Loucy (cell line): ENCODE results near the gene FXYD2.

Experiments
- CTCF ChIP-seq: fragments of 200-600 bp; sonication (generic); conservative IDR thresholded peaks from 2 replicates; pipeline ENCODE4 v1.5.1; 2014; ENCODE audit warnings: mild to moderate bottlenecking, antibody characterized with exemption, low read length
- EZH2phosphoT487 ChIP-seq: fragments of 200-600 bp; IDR thresholded peaks from 2 replicates; pipeline ENCODE4 v1.6.1; 2018; ENCODE audit warnings: antibody characterized with exemption, mild to moderate bottlenecking, moderate library complexity, borderline replicate concordance

- TF ChIP-seq CTCF (no peak), EZH2phosphoT487 (no peak)
These were observed 4.0 kb downstream of the FXYD2 start for GRCh38 chr11:117820516-117820915.
